Renal cortex interstitium (tissue), 11 donors: ENCODE data around the gene IMP4. TPM values are rescaled to one million over a fixed set of nuclear protein-coding genes. Genes with fewer than 3 reads are reported as not detected.

Source experiments
- DNase-seq, 11 donors: peaks; one replicate each; pipeline ENCODE4 v3.0.0-alpha.2; 2013; ENCODE audit warnings: low read depth in 9 of 11, low spot score in 4 of 11; ENCODE audit errors: extremely low read depth in 1 of 11
- polyA plus RNA-seq, 3 donors: library from polyadenylated mRNA; unstranded; fragments of 120-200 nt; gene quantifications; one replicate each; pipeline ENCODE4 v1.2.1, GENCODE V29; 2013; ENCODE audit not compliant: insufficient read length in 3 of 3

Gene IMP4
- polyA plus RNA-seq, 3 donors = 35.1 to 40.2 (median 38.4) TPM

GRCh38 chr2:130370490-130370889 lies 27.8 kb downstream of the IMP4 start:
- no peak for DNase-seq

- no peak for DNase-seq
These were observed 29.0 kb downstream of the IMP4 start for GRCh38 chr2:130371723-130372054.

- DNase-seq = peak; percentile 61 to 85 (median 81)
These were observed 29.5 kb downstream of the IMP4 start for GRCh38 chr2:130372055-130372832.

- DNase-seq = no peak
These were observed 30.4 kb downstream of the IMP4 start for GRCh38 chr2:130372833-130373807.

GRCh38 chr2:130373808-130374365 lies 31.2 kb downstream of the IMP4 start:
- DNase-seq = no peak

DNA sequence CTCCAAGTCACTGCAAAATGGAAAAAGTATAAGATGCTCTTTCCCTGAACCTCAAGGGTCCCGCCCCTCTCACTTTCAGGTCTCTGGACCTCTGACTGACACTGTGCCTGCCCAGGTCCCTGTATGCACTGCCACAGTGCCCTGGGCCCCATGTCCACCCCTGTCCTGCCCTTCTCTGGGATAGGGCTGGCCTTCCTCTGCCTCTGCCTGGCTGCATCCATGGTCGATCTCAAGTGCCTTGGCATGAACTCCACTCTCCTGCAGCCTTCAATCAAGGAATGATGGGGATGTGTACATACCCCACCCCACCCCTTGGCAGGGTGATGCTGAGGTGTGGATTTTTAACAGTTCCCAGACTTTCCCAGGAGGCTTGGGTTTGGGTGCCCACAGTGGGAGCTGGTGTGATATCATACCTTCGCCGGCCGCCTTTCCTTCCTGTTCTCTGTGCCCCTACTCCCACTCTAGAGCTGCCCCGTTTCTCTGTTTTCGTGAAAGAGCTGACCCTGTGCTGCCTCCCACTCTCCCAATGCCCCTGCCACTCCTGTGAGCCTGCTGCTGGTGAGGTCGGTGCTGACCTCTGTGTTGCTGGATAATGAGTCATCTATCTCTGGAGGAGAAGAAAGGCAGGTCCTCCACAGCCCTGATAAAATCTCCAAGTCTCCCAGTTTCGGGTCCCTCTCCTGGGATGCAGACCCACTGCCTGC lies 32.0 kb downstream of the IMP4 start:
- DNase-seq = no peak

DNA sequence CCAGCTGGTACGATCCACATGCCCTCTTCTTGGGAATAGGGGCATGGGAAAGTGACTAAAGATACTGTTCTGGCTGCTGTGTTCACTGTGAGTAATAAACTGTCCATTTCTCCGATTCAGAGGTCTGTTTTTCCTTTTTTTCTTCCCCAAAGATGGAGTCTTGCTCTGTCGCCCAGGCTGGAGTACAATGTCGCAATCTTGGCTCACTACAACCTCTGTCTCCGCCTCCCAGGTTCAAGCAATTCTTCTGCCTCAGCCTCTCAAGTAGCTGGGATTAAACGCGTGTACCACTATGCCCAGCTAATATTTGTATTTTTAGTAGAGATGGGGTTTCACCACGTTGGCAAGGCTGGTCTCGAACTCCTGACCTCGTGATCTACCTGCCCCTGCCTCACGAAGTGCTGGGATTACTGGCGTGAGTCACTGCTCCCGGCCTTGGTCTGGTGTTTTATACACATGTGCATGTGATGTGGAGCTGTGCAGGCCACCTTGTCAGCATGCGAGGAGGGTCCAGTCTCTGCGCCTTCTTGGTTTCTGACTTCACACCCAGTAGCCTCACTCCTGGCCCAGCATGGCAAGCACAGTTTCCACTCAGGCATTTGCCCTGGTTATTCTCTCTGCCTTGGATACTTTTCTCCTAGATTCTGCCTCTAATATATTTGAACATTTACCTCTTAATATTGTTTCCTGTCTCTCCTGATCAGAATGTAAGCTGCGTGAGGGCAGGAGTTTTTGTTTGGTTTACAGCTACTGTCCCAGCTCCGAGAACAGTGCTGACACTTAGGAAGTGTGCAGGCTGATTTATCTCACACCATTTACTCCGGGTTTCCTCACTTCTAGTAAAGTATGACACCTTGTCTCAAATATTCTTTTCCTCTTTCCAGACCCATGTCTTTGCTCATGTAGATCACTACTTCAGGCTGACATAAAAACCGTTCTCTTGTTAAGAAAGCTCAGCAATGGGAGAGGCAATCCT lies 32.9 kb downstream of the IMP4 start:
- DNase-seq = no peak

DNA sequence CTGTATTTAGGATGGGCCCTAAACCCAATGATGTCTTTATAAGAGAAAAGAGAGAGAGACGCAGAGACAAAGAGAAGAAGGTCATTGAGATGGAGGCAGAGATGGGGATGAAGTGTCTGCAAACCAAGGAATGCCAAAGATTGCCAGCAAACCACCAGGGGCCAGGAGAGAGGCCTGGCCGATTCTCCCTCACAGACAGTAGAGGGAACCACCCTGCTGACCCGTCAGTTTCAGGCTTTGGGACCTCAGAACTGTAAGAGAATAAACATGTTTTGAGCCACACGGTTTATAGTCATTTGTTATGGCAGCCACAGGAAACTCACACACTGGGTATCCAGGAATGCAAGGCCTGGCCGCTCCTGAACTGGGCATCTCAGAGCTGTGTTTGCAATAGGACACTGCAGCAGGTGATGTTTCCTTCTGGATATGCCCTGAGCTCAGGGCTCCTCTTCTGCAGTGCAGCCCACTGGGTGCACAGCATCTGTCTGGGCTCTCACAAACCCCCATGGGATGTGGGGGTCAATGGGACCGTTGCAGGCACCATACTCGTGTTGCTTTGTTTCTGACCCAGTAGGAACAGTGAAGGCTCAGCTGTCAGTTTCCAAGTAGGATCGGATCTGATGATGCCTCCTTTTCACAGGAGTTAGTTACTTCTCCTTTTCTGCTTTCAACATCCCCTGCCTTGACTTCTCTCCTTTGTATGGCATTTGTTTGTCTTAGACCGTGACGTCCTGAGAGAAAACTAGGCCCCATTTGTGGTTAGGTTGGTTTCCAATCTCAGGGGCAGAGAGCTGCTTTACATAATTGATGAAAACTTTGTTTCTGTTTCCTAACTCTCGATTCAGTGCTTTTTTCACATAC lies 34.0 kb downstream of the IMP4 start:
- DNase-seq = no peak

GRCh38 chr2:130377491-130377890 lies 34.8 kb downstream of the IMP4 start:
- no peak for DNase-seq

DNA sequence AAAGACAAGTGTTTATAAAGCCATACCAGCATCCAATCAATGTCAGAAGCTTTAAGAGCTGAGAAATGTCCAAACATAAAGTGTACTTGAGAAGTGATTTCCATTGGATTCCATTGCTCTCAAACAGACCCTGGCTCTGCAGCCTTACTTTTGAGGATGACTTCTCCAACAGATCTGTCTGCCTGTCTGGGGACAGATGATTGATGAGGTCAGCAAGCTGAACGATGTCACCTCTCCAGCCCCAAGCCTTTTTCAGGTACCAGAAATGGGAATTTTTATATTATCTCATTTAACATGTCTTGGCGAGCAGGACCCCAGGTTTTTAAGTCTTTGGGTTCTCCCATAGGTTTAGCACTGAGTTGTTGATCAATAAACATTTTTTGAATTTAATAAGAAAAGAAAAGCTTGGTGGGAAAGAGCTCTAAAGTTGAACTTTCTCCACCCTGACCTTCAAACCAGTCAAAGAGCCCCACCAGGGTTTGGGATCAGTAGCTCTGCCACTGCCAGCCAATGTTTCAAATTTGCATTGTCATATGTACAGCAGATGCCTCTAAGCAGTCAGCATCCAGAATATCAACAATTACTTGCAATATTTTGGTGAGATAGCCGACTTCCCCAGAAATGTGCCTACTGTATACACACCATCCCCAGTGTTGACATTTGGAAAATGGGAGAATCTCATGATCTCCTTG lies 35.7 kb downstream of the IMP4 start:
- no peak for DNase-seq

DNA sequence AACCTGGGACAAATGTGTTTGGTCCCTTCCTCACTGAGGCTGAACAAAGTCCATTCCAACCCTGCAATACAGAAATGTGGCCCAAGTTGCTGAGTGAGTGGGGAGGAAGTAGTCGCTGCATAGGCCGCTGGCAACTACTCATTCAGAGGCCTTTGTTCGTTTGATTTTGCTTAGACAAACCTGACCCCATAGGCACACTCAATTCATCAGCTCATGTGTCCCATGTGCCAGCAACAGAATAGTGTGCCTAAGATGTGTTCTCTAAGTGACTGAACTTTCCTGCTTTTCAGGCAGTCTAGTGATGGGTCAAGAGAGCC lies 36.2 kb downstream of the IMP4 start:
- DNase-seq = no peak

- DNase-seq = no peak
These were observed 37.6 kb downstream of the IMP4 start for GRCh38 chr2:130380096-130380934.

- no peak for DNase-seq
These were observed 38.4 kb downstream of the IMP4 start for GRCh38 chr2:130381145-130381544.

- DNase-seq = no peak
These were observed 38.9 kb downstream of the IMP4 start for GRCh38 chr2:130381619-130382018.

DNA sequence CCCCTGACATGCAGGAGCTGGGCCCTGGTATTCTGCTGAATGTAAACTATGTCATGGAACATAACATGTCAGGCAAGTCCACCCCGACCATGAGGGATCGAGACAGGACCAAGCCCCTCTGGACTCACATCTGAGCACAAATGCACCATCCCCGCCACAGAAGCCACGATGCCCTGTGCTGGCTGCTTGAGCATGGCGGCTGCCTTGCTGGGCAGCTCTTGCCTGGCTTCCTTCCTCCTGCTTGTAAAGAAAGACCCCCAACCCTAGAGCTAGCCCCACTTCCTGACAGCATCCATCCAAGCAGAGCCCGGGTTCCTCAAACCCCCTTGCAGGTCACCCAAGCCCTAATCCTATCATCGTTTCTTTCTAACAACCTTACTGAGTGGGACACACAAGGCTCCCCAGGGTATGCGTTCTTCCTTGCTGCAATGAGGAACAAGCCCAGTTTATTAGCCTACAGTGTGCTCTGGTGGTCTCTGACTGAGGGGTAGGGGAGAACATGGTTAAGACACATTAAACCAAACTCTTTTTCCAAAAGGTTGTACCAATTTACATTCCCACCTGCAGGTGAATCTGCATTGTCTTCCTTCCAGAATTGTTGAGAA lies 39.7 kb downstream of the IMP4 start:
- no peak for DNase-seq

GRCh38 chr2:130385709-130386108 lies 43.0 kb downstream of the IMP4 start:
- no peak for DNase-seq
